Psoas muscle (tissue), 8 donors: Measurements from ENCODE around the gene ARHGEF17. TPM values are rescaled to one million over a fixed set of nuclear protein-coding genes. Genes with fewer than 3 reads are reported as not detected.

Experiments used
- ATAC-seq, 4 donors: fragments of 200-7000 bp; cut with Tn5 transposase; one replicate each; pipeline ENCODE4 v1.9.1; 2020; ENCODE audit warnings: moderate library complexity in 3 of 4, mild to moderate bottlenecking in 2 of 4
- DNase-seq, 2 donors: peaks; one replicate each; pipeline ENCODE4 v3.0.0-alpha.2; 2020
- H3K27ac ChIP-seq: fragments of 200-600 bp; one replicate; pipeline ENCODE4 v1.8.0; 2022
- H3K27me3 ChIP-seq, 3 donors: fragments of 200-600 bp in 1 of 3; one replicate each; pipeline versions ENCODE4 v1.6.1 to v1.8.0; 2013 to 2022; ENCODE audit warnings: low read length in 2 of 3, mild to moderate bottlenecking in 2 of 3, moderate library complexity in 1 of 3; ENCODE audit not compliant: insufficient read depth in 3 of 3
- H3K36me3 ChIP-seq, 2 donors: fragments of 200-600 bp in 1 of 2; one replicate each; pipeline versions ENCODE4 v1.6.1 to v1.8.0; 2013 to 2022; ENCODE audit warnings: low read depth in 1 of 2, mild to moderate bottlenecking in 1 of 2, moderate library complexity in 1 of 2; ENCODE audit not compliant: insufficient read depth in 1 of 2
- H3K4me1 ChIP-seq: fragments of 200-600 bp; one replicate; pipeline ENCODE4 v1.8.0; 2022
- H3K4me3 ChIP-seq: fragments of 200-600 bp; one replicate; pipeline ENCODE4 v1.8.0; 2022; ENCODE audit warnings: mild to moderate bottlenecking
- H3K9me3 ChIP-seq: fragments of 200-600 bp; one replicate; pipeline ENCODE4 v1.8.0; 2022
- CTCF ChIP-seq: fragments of 200-600 bp; IDR thresholded peaks from one replicate; pipeline ENCODE4 v1.8.0; 2022; ENCODE audit warnings: antibody characterized with exemption
- WGBS, 3 donors: extraction: QIAGEN DNeasy Blood & Tissue Kit; methylation state at CpG; one replicate each; pipeline versions ENCODE4 v1.1.6 to v1.1.7; 2013; 5-methylcytosine and 5-hydroxymethylcytosine counted together
- intact Hi-C, 2 donors: fragments of 100-400 bp; cut with DNase I; formaldehyde crosslinking; loops; one replicate each; pipeline versions ENCODE4 v1.11.0 to v1.14.2; 2022
- polyA plus RNA-seq, 3 donors: library from polyadenylated mRNA; stranded (reverse); fragments of 200-250 nt; gene quantifications; one replicate each; pipeline ENCODE4 v1.2.3, GENCODE V29; 2013
- total RNA-seq, 4 donors: library from RNA; stranded (reverse); fragmentation: NEBNext Ultra II Directional in 2 of 4; extraction: Animal tissue kit (Norgen Biotek cat#: 25700) in 2 of 4; gene quantifications; one replicate each; pipeline versions ENCODE4 v1.2.1 to v1.2.4, GENCODE V29; 2021 to 2023
- donor health status: healthy with polysubstance abuse.
- donor health status: DM: no; HTN: no; CAD: no; lungs with moderate emphysema.
- donor health status: Bipolar disorder and iron deficiency.
- donor health status: healthy.
- donor health status: DM: yes; HTN: yes; CAD: no.
- donor health status: DM: no; HTN: no; CAD: no.
- donor health status: DM: no; HTN: no; CAD: no.
- donor health status: DM: yes; HTN: yes; CAD: no.

The ARHGEF17 gene
- total and polyA plus RNA-seq, 7 donors: 5.7 to 38.4 (median 10.8) TPM

DNA sequence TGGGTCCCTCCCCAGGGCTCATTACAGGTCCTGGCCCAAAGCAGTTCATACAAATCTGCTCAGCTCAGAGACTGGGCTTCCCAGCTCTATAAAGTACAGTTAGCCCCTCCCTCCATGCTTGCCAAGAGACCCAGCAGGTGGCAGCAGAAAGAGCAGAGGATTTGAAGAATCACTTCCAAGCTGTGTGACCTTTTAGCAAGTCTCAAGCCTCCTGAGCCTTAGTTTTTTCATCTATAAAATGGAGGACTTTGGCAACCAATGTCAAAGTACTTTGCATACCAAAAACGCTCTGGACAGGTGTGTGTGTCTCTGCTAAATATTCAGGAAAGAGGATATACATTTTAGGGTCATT is 94.7 kb downstream of the ARHGEF17 start:
- Histone ChIP-seq H3K9me3 (no peaks in the 10 kb centered on the region), H3K27ac (no peak overlapping the region), H3K36me3 (peaks cover 0 to 33% of the 10 kb centered on the region in 2 donors), H3K4me1 (peaks cover 6% of the 10 kb centered on the region), H3K27me3 (no peaks in the 10 kb centered on the region), H3K4me3 (no peak overlapping the region)
- intact Hi-C loops: no loop called here
- no peak for TF ChIP-seq CTCF
- 58 to 92% (median 66%) methylated on average over 1 of the region's 1 CpG for WGBS, 3 donors
- ATAC-seq: no peak
- DNase-seq: no peak

DNA sequence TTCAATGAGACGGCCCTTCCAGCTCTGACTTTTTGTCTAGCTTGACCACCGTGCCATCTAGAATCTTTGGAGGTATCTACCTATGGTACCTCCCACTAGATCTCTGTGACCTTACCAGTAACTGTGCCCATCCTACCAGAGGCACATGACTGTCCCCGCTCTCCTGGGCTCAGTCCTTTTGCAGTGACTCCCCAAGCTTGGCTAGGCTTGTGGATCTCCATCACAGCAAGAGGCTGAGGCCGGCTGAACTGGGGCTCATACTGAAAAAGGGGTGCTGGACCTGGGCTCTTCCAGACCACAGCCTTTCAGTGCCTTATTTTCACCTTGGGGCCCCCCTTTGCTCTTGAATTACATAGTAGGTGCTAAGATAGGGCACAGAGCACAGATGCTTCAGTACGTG is 95.5 kb downstream of the ARHGEF17 start:
- DNase-seq (no peak), ATAC-seq (peak in 2 of 4 donors; percentile 4 to 7)
- TF ChIP-seq CTCF: no peak
- peaks cover 0 to 40% of the 10 kb centered on the region in 2 donors for H3K36me3 ChIP-seq
- H3K27me3 ChIP-seq: no peaks in the 10 kb centered on the region
- no peaks in the 10 kb centered on the region for H3K9me3 ChIP-seq
- peaks cover 6% of the 10 kb centered on the region for H3K4me1 ChIP-seq
- H3K4me3 ChIP-seq: no peak overlapping the region
- intact Hi-C loops: no loop called here
- H3K27ac ChIP-seq: peak overlapping the region; percentile 13
- WGBS, 3 donors: 85 to 94% (median 89%) methylated on average over 5 of the region's 5 CpGs

GRCh38 chr11:73404048-73404447 is 96.0 kb downstream of the ARHGEF17 start:
- intact Hi-C loops: loop anchor here in 1 of 2 donors (2.0 kb wide), 1 partner anchor 257 kb away; no protein-coding TSS in a partner anchor
- Histone ChIP-seq H3K4me1 (peaks cover 6% of the 10 kb centered on the region), H3K36me3 (peaks cover 2 to 43% of the 10 kb centered on the region in 2 donors), H3K9me3 (no peaks in the 10 kb centered on the region), H3K4me3 (no peak overlapping the region), H3K27me3 (no peaks in the 10 kb centered on the region), H3K27ac (peak overlapping the region; percentile 13)
- TF ChIP-seq CTCF: peak; percentile 70
- ATAC-seq (peak; percentile 78 to 83 (median 82)), DNase-seq (peak; percentile 65 to 81)
- 55 to 69% (median 56%) methylated on average over 4 of the region's 4 CpGs for WGBS, 3 donors

DNA sequence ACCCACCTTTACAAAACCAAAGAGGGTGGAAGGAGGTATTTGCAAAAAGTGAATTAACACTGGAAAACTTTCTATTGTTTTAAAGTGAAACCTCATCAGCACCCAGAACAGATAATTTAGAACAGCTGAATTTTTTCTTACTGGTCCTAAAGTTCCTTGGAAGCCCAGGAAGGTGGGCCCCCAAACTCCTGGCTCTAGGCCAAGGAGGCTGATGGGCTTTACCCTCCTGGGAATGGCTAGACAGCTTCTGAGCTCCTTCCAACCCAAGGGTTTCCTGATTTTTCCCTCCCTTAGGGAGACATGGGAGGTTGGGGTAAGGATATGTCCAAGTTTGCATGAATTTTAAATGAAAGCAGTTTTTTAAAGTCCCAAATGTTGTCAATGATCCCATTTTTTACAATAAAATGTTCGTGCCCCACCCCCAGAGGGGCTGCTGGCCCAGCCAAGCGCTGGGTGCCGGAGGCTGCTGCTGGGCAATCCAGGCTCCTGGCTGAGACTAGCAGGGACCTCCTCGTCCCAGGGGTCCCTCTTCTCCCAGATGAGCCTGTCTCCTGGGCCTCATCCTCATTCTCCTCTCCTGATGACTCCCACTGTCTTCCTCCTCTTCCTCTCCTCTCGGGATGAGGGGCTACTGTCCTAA is 96.5 kb downstream of the ARHGEF17 start:
- intact Hi-C loops: loop anchor here in 1 of 2 donors (2.0 kb wide), 1 partner anchor 256 kb away; no protein-coding TSS in a partner anchor
- H3K9me3 ChIP-seq: no peaks in the 10 kb centered on the region
- no peaks in the 10 kb centered on the region for H3K27me3 ChIP-seq
- H3K4me3 ChIP-seq: no peak overlapping the region
- 88 to 95% (median 90%) methylated on average over 5 of the region's 5 CpGs for WGBS, 3 donors
- H3K4me1 ChIP-seq: peaks cover 6% of the 10 kb centered on the region
- H3K27ac ChIP-seq: no peak overlapping the region
- TF ChIP-seq CTCF: no peak
- ATAC-seq: no peak
- DNase-seq: no peak
- H3K36me3 ChIP-seq: peaks cover 2 to 49% of the 10 kb centered on the region in 2 donors

DNA sequence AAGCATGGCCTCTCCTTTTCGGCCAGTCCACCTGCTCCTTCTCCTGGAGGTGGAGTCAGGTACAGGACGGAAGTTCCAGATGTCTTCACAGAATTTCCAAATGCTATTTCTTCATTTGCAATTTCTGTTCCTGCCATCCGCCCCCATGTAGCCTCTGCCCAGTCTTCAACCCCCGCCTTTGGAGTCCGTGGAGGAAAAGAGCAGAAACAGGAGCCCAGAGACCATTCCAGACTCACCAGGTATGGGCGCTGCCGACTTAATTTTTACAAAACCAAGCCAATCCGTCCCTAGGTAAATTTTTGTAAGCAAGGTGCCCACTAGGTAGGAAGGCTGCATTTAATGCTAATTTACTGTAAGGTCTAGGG is 97.1 kb downstream of the ARHGEF17 start:
- WGBS, 3 donors: 92 to 96% (median 95%) methylated on average over 8 of the region's 8 CpGs
- Histone ChIP-seq H3K4me1 (peaks cover 6% of the 10 kb centered on the region), H3K9me3 (no peaks in the 10 kb centered on the region), H3K4me3 (no peak overlapping the region), H3K36me3 (peaks cover 2 to 54% of the 10 kb centered on the region in 2 donors), H3K27ac (no peak overlapping the region), H3K27me3 (no peaks in the 10 kb centered on the region)
- ATAC-seq: no peak
- intact Hi-C loops: loop anchor here in 1 of 2 donors (2.0 kb wide), 1 partner anchor 256 kb away; no protein-coding TSS in a partner anchor
- no peak for DNase-seq
- TF ChIP-seq CTCF: no peak
